GM19395 (cell line): ENCODE results near the gene IFT43.
"Not testable (repeated sequence)": the region's sequence is repeated elsewhere in the genome, so short reads cannot be mapped to it uniquely, and the experiment has no call there.

ENCODE experiments used
- ATAC-seq: cut with Tn5 transposase; IDR thresholded peaks from one replicate; pipeline ENCODE4 v1.9.1; 2021; ENCODE audit warnings: mild to moderate bottlenecking, moderate library complexity; ENCODE audit not compliant: unreplicated experiment

Gene IFT43

GRCh38 chr14:76009627-76010026 lies 24.1 kb downstream of the IFT43 start:
- ATAC-seq = not testable (repeated sequence)

GRCh38 chr14:76011930-76012329 lies 26.4 kb downstream of the IFT43 start:
- ATAC-seq = no peak

- no peak for ATAC-seq
These were observed 26.8 kb downstream of the IFT43 start for GRCh38 chr14:76012354-76012753.

GRCh38 chr14:76015191-76015590 lies 29.6 kb downstream of the IFT43 start:
- no peak for ATAC-seq

GRCh38 chr14:76015668-76016067 lies 30.1 kb downstream of the IFT43 start:
- ATAC-seq = no peak

GRCh38 chr14:76019676-76020075 lies 34.1 kb downstream of the IFT43 start:
- ATAC-seq = no peak

GRCh38 chr14:76022991-76023390 lies 37.4 kb downstream of the IFT43 start:
- no peak for ATAC-seq

- no peak for ATAC-seq
These were observed 38.2 kb downstream of the IFT43 start for GRCh38 chr14:76023757-76024156.

- ATAC-seq = no peak
These were observed 38.8 kb downstream of the IFT43 start for GRCh38 chr14:76024211-76024907.

- no peak for ATAC-seq
These were observed 49.0 kb downstream of the IFT43 start for GRCh38 chr14:76034566-76034965.

GRCh38 chr14:76040704-76041103 lies 55.1 kb downstream of the IFT43 start:
- ATAC-seq = no peak

GRCh38 chr14:76045773-76046172 lies 60.2 kb downstream of the IFT43 start:
- ATAC-seq = no peak

GRCh38 chr14:76050250-76050649 lies 64.7 kb downstream of the IFT43 start:
- no peak for ATAC-seq

- no peak for ATAC-seq
These were observed 65.3 kb downstream of the IFT43 start for GRCh38 chr14:76050797-76051392.

- no peak for ATAC-seq
These were observed 66.3 kb downstream of the IFT43 start for GRCh38 chr14:76051717-76052465.

GRCh38 chr14:76053572-76054355 lies 68.2 kb downstream of the IFT43 start:
- ATAC-seq = no peak

GRCh38 chr14:76055330-76055729 lies 69.8 kb downstream of the IFT43 start:
- ATAC-seq = no peak

- ATAC-seq = no peak
These were observed 70.6 kb downstream of the IFT43 start for GRCh38 chr14:76056128-76056527.

- no peak for ATAC-seq
These were observed 72.4 kb downstream of the IFT43 start for GRCh38 chr14:76057914-76058313.

GRCh38 chr14:76063327-76063726 lies 77.8 kb downstream of the IFT43 start:
- ATAC-seq = no peak

- no peak for ATAC-seq
These were observed 80.0 kb downstream of the IFT43 start for GRCh38 chr14:76065519-76065918.
